COLO668 (cell line): ENCODE measurements around the gene C1orf174.
"Not testable (repeated sequence)": the region's sequence is repeated elsewhere in the genome, so short reads cannot be mapped to it uniquely, and the experiment has no call there.

ENCODE experiments used
- DNase-seq: peaks from one replicate; lab custom pipeline; 2025; ENCODE audit not compliant: unreplicated experiment; lab: John Stamatoyannopoulos, UW

Gene C1orf174

GRCh38 chr1:3926956-3927355 lies 26.9 kb upstream of the C1orf174 start:
- DNase-seq = no peak

GRCh38 chr1:3925762-3926161 lies 25.7 kb upstream of the C1orf174 start:
- DNase-seq = no peak

- DNase-seq = no peak
These were observed 25.2 kb upstream of the C1orf174 start for GRCh38 chr1:3925256-3925655.

GRCh38 chr1:3924825-3925220 lies 24.8 kb upstream of the C1orf174 start:
- DNase-seq = peak; percentile 97

- DNase-seq = peak; percentile 72
These were observed 24.2 kb upstream of the C1orf174 start for GRCh38 chr1:3924186-3924824.

- DNase-seq = no peak
These were observed 23.5 kb upstream of the C1orf174 start for GRCh38 chr1:3923378-3924185.

GRCh38 chr1:3922851-3923250 lies 22.8 kb upstream of the C1orf174 start:
- no peak for DNase-seq

- DNase-seq = no peak
These were observed 22.2 kb upstream of the C1orf174 start for GRCh38 chr1:3922201-3922725.

- DNase-seq = no peak
These were observed 21.7 kb upstream of the C1orf174 start for GRCh38 chr1:3921765-3922164.

- no peak for DNase-seq
These were observed 19.6 kb upstream of the C1orf174 start for GRCh38 chr1:3919706-3920105.

- DNase-seq = no peak
These were observed 19.0 kb upstream of the C1orf174 start for GRCh38 chr1:3918966-3919611.

- DNase-seq = not testable (repeated sequence)
These were observed 18.3 kb upstream of the C1orf174 start for GRCh38 chr1:3918359-3918758.

- no peak for DNase-seq
These were observed 17.7 kb upstream of the C1orf174 start for GRCh38 chr1:3917761-3918160.

- DNase-seq = no peak
These were observed 15.6 kb upstream of the C1orf174 start for GRCh38 chr1:3915551-3916121.

- no peak for DNase-seq
These were observed 14.8 kb upstream of the C1orf174 start for GRCh38 chr1:3914911-3915310.

- DNase-seq = no peak
These were observed 14.3 kb upstream of the C1orf174 start for GRCh38 chr1:3914331-3914851.

GRCh38 chr1:3912809-3913685 lies 13.0 kb upstream of the C1orf174 start:
- DNase-seq = no peak

- no peak for DNase-seq
These were observed 12.1 kb upstream of the C1orf174 start for GRCh38 chr1:3911981-3912808.
